AG09309 (cell line): ENCODE data around the gene MAP3K20.
"Not testable (repeated sequence)": the region's sequence is repeated elsewhere in the genome, so short reads cannot be mapped to it uniquely, and the experiment has no call there.

Source experiments
- DNase-seq: peaks from one replicate; pipeline ENCODE4 v3.0.0-alpha.2; 2010; ENCODE audit warnings: low read depth
- H3K4me3 ChIP-seq: 2 replicates; pipeline ENCODE4 v1.5.1; 2011; ENCODE audit warnings: mild to moderate bottlenecking, low read depth, low read length, moderate library complexity; ENCODE audit not compliant: control insufficient read depth
- CTCF ChIP-seq: IDR thresholded peaks from 2 replicates; pipeline ENCODE4 v1.5.1; 2011; ENCODE audit warnings: mild to moderate bottlenecking, low read depth, low read length, inconsistent platforms; ENCODE audit not compliant: insufficient read depth, control insufficient read depth; ENCODE audit errors: missing control alignments

MAP3K20 gene

GRCh38 chr2:173300458-173300857 lies 224.8 kb downstream of the MAP3K20 start:
- no peak for DNase-seq
- no peak for TF ChIP-seq CTCF
- H3K4me3 ChIP-seq, result no peak overlapping the region

GRCh38 chr2:173301549-173301948 lies 225.9 kb downstream of the MAP3K20 start:
- H3K4me3 ChIP-seq, DNase-seq: not testable (repeated sequence)

GRCh38 chr2:173305303-173305702 lies 229.7 kb downstream of the MAP3K20 start:
- H3K4me3 ChIP-seq, result no peak overlapping the region
- no peak for TF ChIP-seq CTCF
- DNase-seq, result no peak

GRCh38 chr2:173307293-173307692 lies 231.6 kb downstream of the MAP3K20 start:
- no peak for DNase-seq
- H3K4me3 ChIP-seq, result no peak overlapping the region
- TF ChIP-seq CTCF, result no peak

- H3K4me3 ChIP-seq, DNase-seq: not testable (repeated sequence)
Measured at GRCh38 chr2:173309370-173309769, 233.7 kb downstream of the MAP3K20 start.

GRCh38 chr2:173311844-173312606 lies 236.4 kb downstream of the MAP3K20 start:
- no peak for DNase-seq
- no peak overlapping the region for H3K4me3 ChIP-seq
- no peak for TF ChIP-seq CTCF
